ENCODE data around the gene PID1. TPM values are rescaled to one million over a fixed set of nuclear protein-coding genes. Genes with fewer than 3 reads are reported as not detected.

PID1 gene
- total RNA-seq, 1 experiment from 2014 or later = 2.6 TPM

DNA sequence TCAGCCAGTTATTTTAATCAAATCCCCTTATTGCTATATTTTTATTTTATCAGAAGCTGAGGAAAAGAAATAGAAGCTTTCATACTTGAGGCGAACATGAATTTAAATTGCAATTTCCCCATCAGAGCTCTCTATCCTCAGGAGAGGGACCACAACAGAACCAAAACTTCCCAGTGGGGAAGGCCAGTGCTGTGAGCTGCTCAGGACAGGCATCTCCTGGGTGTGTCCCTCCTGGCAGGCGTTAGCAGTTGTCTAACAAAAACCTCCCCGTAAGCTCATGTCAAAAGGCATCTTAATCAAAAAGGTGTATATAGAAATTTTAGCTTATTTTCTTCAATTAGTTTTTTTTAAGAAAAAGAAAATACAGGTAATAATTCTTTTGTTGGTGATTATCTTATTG lies 93.0 kb downstream of the PID1 start:
- POLR2A ChIA-PET = no interaction called here
- CTCF ChIA-PET = no interaction called here
- Mint-ChIP-seq H3K4me1 (peaks cover 9% of the 10 kb centered on the region), H3K27me3 (ENCODE audit: low read depth) (no peaks in the 10 kb centered on the region), H3K27ac (no peak overlapping the region), H3K9me3 (peaks cover 37% of the 10 kb centered on the region), H3K4me3 (no peak overlapping the region), H3K36me3 (no peaks in the 10 kb centered on the region)
- TF ChIP-seq, protein P1, sequence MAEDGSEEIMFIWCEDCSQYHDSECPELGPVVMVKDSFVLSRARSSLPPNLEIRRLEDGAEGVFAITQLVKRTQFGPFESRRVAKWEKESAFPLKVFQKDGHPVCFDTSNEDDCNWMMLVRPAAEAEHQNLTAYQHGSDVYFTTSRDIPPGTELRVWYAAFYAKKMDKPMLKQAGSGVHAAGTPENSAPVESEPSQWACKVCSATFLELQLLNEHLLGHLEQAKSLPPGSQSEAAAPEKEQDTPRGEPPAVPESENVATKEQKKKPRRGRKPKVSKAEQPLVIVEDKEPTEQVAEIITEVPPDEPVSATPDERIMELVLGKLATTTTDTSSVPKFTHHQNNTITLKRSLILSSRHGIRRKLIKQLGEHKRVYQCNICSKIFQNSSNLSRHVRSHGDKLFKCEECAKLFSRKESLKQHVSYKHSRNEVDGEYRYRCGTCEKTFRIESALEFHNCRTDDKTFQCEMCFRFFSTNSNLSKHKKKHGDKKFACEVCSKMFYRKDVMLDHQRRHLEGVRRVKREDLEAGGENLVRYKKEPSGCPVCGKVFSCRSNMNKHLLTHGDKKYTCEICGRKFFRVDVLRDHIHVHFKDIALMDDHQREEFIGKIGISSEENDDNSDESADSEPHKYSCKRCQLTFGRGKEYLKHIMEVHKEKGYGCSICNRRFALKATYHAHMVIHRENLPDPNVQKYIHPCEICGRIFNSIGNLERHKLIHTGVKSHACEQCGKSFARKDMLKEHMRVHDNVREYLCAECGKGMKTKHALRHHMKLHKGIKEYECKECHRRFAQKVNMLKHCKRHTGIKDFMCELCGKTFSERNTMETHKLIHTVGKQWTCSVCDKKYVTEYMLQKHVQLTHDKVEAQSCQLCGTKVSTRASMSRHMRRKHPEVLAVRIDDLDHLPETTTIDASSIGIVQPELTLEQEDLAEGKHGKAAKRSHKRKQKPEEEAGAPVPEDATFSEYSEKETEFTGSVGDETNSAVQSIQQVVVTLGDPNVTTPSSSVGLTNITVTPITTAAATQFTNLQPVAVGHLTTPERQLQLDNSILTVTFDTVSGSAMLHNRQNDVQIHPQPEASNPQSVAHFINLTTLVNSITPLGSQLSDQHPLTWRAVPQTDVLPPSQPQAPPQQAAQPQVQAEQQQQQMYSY (CRISPR knock-in tag; IDR thresholded peaks at IDR 0.05) = no peak
- TF ChIP-seq KAT7 (CRISPR knock-in tag; IDR thresholded peaks at IDR 0.05; ENCODE audit: borderline replicate concordance) (no peak), ZNF396 (CRISPR knock-in tag; IDR thresholded peaks at IDR 0.05; ENCODE audit: borderline replicate concordance) (no peak), JUN (CRISPR knock-in tag; IDR thresholded peaks at IDR 0.05) (no peak)
- TF ChIP-seq, protein P2, sequence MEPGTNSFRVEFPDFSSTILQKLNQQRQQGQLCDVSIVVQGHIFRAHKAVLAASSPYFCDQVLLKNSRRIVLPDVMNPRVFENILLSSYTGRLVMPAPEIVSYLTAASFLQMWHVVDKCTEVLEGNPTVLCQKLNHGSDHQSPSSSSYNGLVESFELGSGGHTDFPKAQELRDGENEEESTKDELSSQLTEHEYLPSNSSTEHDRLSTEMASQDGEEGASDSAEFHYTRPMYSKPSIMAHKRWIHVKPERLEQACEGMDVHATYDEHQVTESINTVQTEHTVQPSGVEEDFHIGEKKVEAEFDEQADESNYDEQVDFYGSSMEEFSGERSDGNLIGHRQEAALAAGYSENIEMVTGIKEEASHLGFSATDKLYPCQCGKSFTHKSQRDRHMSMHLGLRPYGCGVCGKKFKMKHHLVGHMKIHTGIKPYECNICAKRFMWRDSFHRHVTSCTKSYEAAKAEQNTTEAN (CRISPR knock-in tag; IDR thresholded peaks at IDR 0.05) = no peak
- TF ChIP-seq, protein P3, sequence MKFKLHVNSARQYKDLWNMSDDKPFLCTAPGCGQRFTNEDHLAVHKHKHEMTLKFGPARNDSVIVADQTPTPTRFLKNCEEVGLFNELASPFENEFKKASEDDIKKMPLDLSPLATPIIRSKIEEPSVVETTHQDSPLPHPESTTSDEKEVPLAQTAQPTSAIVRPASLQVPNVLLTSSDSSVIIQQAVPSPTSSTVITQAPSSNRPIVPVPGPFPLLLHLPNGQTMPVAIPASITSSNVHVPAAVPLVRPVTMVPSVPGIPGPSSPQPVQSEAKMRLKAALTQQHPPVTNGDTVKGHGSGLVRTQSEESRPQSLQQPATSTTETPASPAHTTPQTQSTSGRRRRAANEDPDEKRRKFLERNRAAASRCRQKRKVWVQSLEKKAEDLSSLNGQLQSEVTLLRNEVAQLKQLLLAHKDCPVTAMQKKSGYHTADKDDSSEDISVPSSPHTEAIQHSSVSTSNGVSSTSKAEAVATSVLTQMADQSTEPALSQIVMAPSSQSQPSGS (CRISPR knock-in tag; IDR thresholded peaks at IDR 0.05; ENCODE audit: borderline replicate concordance, low read depth) = no peak
- TF ChIP-seq, protein P4, sequence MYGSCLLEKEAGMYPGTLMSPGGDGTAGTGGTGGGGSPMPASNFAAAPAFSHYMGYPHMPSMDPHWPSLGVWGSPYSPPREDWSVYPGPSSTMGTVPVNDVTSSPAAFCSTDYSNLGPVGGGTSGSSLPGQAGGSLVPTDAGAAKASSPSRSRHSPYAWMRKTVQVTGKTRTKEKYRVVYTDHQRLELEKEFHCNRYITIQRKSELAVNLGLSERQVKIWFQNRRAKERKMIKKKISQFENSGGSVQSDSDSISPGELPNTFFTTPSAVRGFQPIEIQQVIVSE (CRISPR knock-in tag; IDR thresholded peaks at IDR 0.05; ENCODE audit: borderline replicate concordance) = no peak
- no peak for ATAC-seq
- DNase-seq (ENCODE audit: low spot score) = no peak

DNA sequence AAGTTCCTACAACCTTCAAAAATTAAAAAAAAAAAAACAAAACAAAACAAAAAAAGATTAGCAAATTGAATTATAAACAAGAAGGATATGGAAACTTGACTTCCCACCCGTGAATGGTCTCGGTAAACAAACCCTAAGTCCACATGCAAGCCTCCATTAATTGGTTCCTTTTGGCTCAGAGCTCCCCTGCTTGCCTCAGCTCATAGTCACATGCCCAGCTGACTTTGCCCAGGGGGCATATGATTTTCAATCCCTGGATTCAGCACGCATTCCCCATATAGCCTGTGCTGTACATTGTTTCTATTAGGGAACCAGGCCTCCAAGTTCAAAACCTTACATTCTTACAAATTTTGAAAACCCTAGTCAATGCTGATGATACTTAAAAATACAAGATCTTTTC lies 95.0 kb downstream of the PID1 start:
- peaks cover 30% of the 10 kb centered on the region for H3K9me3 Mint-ChIP-seq
- no peaks in the 10 kb centered on the region for H3K27me3 Mint-ChIP-seq (ENCODE audit: low read depth)
- no peak overlapping the region for H3K27ac Mint-ChIP-seq
- no peak overlapping the region for H3K4me3 Mint-ChIP-seq
- DNase-seq (ENCODE audit: low spot score) (no peak), ATAC-seq (no peak)
- H3K36me3 Mint-ChIP-seq = no peaks in the 10 kb centered on the region
- peaks cover 9% of the 10 kb centered on the region for H3K4me1 Mint-ChIP-seq
- ChIA-PET POLR2A (no interaction called here), CTCF (no interaction called here)
- TF ChIP-seq ZNF138 (CRISPR knock-in tag; conservative IDR thresholded peaks at IDR 0.05) (no peak), ZNF671 (CRISPR knock-in tag; IDR thresholded peaks at IDR 0.05) (no peak), NR3C1 (CRISPR knock-in tag; conservative IDR thresholded peaks at IDR 0.05; ENCODE audit: low read depth) (no peak), GRHL2 (CRISPR knock-in tag; IDR thresholded peaks at IDR 0.05; ENCODE audit: insufficient replicate concordance, severe bottlenecking) (no peak), ESRRA (CRISPR knock-in tag; IDR thresholded peaks at IDR 0.05; ENCODE audit: borderline replicate concordance) (no peak), FOXP1 (CRISPR knock-in tag; IDR thresholded peaks at IDR 0.05; ENCODE audit: borderline replicate concordance) (no peak), ELF4 (CRISPR knock-in tag; IDR thresholded peaks at IDR 0.05; ENCODE audit: low read depth) (no peak), MXD4 (CRISPR knock-in tag; IDR thresholded peaks at IDR 0.05; ENCODE audit: borderline replicate concordance) (no peak), MYBL2 (CRISPR knock-in tag; IDR thresholded peaks at IDR 0.05) (no peak), JUN (CRISPR knock-in tag; IDR thresholded peaks at IDR 0.05) (no peak)
- TF ChIP-seq, protein P5, sequence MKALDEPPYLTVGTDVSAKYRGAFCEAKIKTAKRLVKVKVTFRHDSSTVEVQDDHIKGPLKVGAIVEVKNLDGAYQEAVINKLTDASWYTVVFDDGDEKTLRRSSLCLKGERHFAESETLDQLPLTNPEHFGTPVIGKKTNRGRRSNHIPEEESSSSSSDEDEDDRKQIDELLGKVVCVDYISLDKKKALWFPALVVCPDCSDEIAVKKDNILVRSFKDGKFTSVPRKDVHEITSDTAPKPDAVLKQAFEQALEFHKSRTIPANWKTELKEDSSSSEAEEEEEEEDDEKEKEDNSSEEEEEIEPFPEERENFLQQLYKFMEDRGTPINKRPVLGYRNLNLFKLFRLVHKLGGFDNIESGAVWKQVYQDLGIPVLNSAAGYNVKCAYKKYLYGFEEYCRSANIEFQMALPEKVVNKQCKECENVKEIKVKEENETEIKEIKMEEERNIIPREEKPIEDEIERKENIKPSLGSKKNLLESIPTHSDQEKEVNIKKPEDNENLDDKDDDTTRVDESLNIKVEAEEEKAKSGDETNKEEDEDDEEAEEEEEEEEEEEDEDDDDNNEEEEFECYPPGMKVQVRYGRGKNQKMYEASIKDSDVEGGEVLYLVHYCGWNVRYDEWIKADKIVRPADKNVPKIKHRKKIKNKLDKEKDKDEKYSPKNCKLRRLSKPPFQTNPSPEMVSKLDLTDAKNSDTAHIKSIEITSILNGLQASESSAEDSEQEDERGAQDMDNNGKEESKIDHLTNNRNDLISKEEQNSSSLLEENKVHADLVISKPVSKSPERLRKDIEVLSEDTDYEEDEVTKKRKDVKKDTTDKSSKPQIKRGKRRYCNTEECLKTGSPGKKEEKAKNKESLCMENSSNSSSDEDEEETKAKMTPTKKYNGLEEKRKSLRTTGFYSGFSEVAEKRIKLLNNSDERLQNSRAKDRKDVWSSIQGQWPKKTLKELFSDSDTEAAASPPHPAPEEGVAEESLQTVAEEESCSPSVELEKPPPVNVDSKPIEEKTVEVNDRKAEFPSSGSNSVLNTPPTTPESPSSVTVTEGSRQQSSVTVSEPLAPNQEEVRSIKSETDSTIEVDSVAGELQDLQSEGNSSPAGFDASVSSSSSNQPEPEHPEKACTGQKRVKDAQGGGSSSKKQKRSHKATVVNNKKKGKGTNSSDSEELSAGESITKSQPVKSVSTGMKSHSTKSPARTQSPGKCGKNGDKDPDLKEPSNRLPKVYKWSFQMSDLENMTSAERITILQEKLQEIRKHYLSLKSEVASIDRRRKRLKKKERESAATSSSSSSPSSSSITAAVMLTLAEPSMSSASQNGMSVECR (CRISPR knock-in tag; IDR thresholded peaks at IDR 0.05; ENCODE audit: borderline replicate concordance) = no peak
- TF ChIP-seq, protein P6, sequence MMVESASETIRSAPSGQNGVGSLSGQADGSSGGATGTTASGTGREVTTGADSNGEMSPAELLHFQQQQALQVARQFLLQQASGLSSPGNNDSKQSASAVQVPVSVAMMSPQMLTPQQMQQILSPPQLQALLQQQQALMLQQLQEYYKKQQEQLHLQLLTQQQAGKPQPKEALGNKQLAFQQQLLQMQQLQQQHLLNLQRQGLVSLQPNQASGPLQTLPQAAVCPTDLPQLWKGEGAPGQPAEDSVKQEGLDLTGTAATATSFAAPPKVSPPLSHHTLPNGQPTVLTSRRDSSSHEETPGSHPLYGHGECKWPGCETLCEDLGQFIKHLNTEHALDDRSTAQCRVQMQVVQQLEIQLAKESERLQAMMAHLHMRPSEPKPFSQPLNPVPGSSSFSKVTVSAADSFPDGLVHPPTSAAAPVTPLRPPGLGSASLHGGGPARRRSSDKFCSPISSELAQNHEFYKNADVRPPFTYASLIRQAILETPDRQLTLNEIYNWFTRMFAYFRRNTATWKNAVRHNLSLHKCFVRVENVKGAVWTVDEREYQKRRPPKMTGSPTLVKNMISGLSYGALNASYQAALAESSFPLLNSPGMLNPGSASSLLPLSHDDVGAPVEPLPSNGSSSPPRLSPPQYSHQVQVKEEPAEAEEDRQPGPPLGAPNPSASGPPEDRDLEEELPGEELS (CRISPR knock-in tag; IDR thresholded peaks at IDR 0.05) = no peak
- TF ChIP-seq, protein P7, sequence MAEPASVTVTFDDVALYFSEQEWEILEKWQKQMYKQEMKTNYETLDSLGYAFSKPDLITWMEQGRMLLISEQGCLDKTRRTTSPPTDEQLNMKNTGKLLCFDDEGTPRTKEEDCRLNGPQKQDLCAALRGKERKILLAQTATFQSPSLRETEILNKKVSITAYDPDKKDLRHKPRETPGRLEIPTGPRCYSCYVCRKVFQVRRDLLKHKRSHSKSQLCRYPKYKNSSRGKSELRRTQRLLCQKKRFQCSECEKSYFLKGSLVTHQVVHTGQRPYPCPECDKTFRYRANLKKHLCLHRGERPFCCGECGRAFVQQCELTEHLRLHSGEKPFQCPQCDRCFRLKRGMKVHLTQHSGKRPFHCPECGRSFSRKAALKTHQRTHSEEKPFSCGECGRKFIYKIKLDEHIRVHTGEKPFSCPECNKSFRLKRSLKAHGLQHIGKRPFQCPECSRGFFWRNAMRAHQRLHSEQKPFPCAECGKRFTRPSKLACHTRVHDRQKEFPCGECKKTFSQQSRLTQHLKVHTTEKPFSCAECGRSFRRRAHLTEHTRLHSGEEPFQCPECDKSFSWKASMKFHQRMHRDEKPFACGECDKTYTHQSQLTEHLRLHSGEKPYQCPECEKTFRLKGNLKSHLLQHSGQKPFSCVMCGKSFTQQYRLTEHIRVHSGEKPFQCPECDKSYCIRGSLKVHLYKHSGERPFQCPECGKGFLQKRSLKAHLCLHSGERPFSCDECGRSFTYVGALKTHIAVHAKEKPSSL (CRISPR knock-in tag; conservative IDR thresholded peaks at IDR 0.05) = no peak
